ENCODE results near the gene TNFSF8. TPM values are rescaled to one million over a fixed set of nuclear protein-coding genes. Genes with fewer than 3 reads are reported as not detected.

The TNFSF8 gene
- total RNA-seq: 10 to 100 TPM; 43.5 to 45.3 TPM

DNA sequence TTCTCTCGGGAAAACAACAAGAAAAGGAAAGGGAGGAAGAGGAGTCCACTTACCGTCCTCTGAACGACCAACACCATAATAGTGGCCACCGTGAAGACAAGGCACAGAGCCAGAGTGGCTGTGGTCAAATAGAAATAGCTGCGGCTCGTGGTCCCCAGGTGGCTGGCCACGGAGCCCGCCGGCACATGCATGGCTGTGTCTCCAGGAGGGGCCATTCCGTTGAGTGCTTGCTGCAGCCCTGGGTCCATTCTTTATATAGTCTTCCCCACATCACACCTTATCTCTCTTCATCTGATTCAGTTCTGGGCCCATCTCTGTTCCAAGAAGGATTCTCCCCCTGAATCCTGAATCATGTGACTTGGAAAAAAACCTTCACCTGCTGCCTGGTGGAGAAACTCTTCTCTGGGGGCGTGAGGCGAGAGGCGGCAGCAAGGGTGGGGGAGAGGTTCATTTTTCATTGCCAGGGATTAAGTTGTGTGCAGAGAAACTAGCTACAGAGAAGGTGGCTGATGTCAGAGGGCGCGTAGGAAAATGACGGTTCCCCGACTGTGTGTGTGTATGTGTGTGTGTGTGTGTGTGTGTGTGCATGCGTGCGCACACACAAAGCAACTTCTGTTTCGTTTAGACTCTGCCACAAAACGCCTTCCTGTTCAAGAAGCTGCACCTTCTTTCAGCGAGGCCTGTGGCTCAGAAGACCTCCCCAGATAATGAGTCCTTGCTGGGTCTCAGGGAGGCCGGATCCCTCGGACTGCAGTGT is at the start of gene TNFSF8:
Gene TNFSF8 (minus strand): TSS at position 536 of the 757 bp plus-strand sequence. CDS start 288 bp downstream, at position 248.
- ChIA-PET POLR2A (interaction anchor here (0.6 to 1.2 kb wide), 6 partner anchors 9 to 1774 kb away, joined by 3 to 6 read pairs (median 3); no protein-coding TSS in a partner anchor), CTCF (interaction anchor here (0.9 to 2.0 kb wide), 6 partner anchors 11 to 248 kb away, joined by 3 to 12 read pairs (median 4); partner anchors contain the start of gene TEX48)

DNA sequence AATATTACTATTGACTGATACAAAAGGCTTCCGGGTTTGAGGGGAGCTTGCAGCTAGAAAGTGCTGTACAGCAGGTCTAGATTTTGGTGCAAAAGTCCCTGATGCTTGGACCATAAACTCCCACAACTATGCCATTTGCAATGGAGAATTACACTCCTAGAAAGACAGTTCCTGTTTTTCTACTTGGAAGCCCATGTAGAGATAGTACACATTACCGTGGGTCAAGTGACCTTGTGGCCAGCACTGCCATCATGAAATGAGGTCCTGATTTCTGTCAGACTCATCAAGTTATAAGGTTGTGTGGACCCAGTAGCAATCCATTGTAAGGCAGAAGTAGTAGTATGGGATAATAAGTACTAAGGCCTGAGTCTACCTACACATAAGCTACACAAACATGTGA is 42.8 kb upstream of the TNFSF8 start:
- CTCF ChIA-PET: interaction anchor here (0.8 kb wide), 1 partner anchor 41 kb away, joined by 3 read pairs; no protein-coding TSS in a partner anchor
- POLR2A ChIA-PET: no interaction called here

DNA sequence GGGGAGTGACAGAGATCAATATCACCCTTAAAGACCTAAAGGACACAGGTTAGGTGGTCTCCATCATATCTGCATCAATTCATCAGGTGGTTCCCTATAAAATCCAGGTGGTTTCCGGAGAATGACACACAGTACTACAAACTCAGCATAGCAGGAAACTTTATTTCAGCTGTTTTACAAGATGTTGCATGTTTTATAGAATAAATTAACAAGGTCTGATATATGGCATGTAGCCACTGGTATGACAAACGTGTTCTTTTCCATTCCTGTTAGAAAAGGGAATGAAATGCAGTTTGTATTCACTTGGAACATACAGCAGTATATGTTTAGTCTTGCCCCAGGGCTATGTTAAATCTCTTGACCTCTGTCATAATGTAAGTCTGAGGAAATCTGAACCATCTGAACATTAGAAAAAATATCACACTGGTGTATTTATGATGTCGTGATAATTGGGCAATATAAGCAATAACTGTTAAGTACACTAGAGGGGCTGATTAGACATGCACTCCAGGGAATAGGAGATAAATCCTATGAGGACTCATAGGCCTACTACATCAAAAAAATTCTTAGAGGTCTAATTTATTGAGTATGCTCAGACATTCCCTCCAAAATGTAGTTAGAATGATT is 42.2 kb upstream of the TNFSF8 start:
- CTCF ChIA-PET: interaction anchor here (1.6 kb wide), 1 partner anchor 11 kb away, joined by 3 read pairs; no protein-coding TSS in a partner anchor
- POLR2A ChIA-PET: no interaction called here

DNA sequence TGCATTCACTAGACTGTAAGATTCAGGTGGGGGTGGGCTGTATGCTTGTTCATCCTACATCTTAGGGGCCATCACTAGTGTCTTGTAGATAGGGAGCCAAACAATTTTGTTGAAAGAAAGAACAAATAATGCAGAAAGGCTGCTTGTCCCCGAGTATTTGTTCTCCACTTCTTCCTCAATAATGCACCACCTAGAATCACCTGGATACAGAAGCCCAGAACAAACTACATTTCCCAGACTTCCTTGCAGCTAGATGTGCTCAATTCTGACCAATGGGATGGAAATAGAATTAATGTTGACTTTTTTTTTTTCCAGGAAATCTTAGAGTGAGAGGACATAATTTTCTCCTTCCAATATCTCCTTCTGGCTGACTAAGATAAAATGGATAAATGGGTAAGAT is 38.9 kb upstream of the TNFSF8 start:
- ChIA-PET CTCF (no interaction called here), POLR2A (no interaction called here)

DNA sequence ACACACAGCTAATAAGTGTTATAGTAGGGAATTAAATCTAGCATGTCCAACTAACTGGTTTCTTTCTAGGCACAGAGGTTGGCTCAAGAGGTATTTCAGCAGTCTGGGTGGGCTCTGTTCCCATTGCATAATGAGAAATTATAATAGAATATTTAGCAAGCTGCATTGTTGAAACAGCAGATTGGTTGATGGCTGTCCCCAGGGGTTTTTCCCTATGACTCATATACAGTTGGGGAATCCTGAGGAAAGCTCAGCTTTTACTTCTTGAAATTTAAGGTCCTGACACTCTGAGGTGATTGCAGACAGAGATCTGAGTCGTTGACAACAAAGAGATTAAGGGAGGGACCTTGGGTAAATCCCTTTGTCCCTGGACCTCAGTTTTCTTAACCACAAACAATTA is 38.3 kb upstream of the TNFSF8 start:
- ChIA-PET POLR2A (no interaction called here), CTCF (no interaction called here)

DNA sequence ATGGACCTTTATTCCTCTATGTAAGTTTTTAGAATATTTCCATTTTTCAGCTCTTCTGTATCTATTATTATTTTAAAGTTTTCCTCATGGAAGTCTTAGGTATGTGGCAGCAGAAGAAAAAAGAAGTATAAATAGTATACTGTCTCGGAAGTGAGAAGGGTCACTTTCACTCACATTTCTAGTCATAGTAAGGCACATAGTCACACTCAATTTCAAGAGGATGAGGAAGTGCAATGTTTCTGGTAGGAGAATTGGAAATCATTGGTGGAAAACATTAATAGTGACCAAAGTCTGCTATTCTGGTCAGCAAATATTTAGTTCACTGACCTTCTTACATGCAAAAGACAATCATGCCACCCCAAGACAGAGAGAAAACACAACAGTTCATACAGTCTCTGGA is 35.2 kb upstream of the TNFSF8 start:
- ChIA-PET POLR2A (no interaction called here), CTCF (interaction anchor here (1.3 kb wide), 1 partner anchor 55 kb away, joined by 3 read pairs; no protein-coding TSS in a partner anchor)

GRCh38 chr9:114962809-114963208 is 32.4 kb upstream of the TNFSF8 start:
- ChIA-PET POLR2A (no interaction called here), CTCF (no interaction called here)

DNA sequence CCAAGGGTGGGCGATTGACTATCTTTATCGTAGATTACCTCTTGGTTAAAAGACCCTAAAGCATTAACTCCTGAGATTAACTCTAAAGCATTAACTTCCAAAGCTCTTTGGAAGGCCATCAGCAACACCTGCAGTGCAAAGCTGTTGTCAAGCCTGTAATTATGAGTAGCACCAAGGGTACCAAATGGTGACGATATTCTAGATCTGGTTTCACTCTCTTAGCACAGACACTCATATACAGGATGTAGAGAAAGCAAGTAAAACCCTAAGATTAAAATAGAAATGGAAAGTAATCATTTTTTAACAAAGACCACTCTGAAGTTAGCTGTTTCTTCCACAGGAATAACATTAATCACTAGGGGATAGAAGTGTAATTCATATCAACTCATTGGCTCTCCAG is 29.9 kb upstream of the TNFSF8 start:
- ChIA-PET CTCF (interaction anchor here (1.0 kb wide), 1 partner anchor 30 kb away, joined by 3 read pairs; the partner anchor contains the start of gene TNFSF8), POLR2A (interaction anchor here (1.0 kb wide), 1 partner anchor 29 kb away, joined by 3 read pairs; no protein-coding TSS in a partner anchor)

- CTCF ChIA-PET: interaction anchor here (0.8 kb wide), 1 partner anchor 31 kb away, joined by 3 read pairs; no protein-coding TSS in a partner anchor
- POLR2A ChIA-PET: no interaction called here
Measured at GRCh38 chr9:114958844-114959235, 28.4 kb upstream of the TNFSF8 start.

DNA sequence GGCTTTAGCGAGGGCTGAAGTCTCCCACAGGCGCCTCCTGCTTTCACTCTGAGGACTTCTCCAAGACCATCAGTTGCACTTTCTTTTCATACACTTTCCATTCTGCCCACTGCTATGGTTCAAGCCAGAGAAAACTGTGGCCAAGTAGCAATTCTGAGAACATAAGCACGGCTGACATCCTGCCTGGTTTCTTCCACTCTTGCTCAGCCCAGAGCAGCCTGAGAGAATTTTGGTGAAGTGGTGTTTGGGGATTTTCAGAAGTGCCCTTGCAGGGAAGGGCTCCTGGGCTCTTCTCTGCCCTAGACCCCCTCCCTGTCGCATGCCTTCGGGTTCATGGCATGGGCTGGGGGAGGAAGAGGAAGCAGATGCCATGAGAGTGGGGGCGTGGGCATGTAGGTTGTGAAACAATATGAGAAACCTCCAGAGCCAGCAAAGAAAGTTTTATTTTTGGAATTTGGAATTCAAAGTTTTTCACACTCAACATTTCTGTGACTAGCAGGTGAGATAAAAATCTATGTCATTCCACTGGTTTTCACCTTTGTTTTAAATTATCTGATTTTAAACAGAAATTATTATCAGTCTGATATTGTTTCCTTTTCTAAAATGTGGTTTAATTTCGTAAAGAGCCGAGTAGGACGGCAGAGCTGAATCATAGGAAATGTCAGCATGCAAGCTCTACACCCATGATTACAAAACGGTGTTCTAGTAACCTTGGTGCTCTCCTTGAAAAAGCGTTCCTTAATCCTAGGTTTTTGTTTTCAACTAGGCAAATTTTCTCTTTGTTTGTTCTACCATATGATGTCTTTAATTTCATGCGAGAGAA is 27.8 kb upstream of the TNFSF8 start:
- ChIA-PET POLR2A (no interaction called here), CTCF (interaction anchor here (0.8 to 1.3 kb wide), 2 partner anchors 21 to 32 kb away, joined by 3 read pairs; no protein-coding TSS in a partner anchor)

GRCh38 chr9:114957558-114957957 is 27.2 kb upstream of the TNFSF8 start:
- CTCF ChIA-PET: interaction anchor here (1.3 kb wide), 1 partner anchor 20 kb away, joined by 3 read pairs; no protein-coding TSS in a partner anchor

DNA sequence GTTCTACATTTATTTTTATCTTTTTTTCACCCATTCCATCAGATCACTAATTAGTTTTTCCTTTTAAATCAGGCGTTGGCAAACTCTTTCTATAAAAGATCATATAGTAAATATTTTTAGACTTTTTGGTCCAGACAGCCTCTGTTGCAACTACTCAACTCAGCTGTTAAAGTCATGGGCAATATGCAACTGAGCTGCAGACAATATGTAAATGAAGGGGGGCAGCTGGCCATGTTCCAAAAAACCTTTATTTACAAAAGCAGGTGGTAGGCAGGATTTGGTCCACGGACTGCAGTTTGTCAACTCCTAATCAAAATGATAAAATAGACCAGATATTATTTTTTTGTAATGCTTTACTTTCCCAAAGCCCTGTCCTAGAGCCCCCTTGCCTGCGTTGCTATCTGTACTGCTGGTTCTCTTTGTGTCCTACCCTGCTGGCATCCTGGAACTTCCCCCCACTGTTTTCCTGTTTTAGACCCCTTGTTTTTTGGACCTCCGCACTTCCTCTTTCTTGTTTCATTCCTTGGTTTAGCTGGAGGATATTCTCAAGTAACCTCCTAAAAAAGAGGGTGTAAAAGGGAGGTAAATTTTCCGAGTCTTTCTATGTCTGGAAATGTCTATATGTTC is 24.7 kb upstream of the TNFSF8 start:
- ChIA-PET POLR2A (no interaction called here), CTCF (interaction anchor here (0.5 kb wide), 1 partner anchor 11 kb away, joined by 4 read pairs; no protein-coding TSS in a partner anchor)

More at GRCh38 chr9:114957558-114957957, 27.2 kb upstream of the TNFSF8 start:
- POLR2A ChIA-PET: no interaction called here

GRCh38 chr9:114953959-114954358 is 23.6 kb upstream of the TNFSF8 start:
- ChIA-PET CTCF (no interaction called here), POLR2A (no interaction called here)

DNA sequence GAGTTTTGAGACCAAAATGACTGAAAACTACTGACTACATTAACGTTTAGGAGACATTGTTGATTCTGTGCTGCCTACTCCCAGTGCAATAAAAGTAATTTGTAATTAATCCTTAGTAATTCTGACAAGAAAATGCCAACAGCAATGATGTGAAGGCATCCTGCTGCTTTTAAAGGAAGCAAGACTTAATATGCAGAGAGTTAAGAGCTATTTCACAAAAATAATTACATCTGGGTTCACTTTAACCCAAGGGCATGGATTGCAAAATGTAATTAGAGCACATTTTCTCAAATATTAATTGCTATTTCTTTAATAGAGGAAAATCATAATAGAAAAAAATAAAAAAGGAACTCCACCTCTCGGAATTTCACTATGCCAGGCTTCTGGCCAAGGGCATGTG is 22.7 kb upstream of the TNFSF8 start:
- POLR2A ChIA-PET: no interaction called here
- CTCF ChIA-PET: no interaction called here

DNA sequence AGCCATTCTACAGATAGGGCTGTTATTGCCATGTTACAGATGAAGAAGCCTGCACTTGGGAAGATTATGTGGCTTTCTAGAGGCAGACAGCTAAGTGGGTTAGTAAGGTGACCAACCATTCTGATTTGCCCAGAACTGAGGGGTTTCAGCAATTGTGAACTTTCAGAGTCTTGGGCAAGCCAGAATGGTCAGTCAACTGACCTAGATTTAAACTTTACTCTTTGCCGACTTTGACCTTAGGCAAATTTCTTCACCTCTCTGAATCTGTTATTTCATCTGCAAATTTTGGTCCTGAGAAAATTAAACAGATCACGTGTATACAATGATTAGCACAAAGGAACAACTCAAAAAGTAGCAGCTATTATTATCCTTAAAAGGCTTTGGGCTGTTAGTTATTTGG is 20.4 kb upstream of the TNFSF8 start:
- ChIA-PET POLR2A (interaction anchor here (0.6 kb wide), 1 partner anchor 20 kb away, joined by 3 read pairs; no protein-coding TSS in a partner anchor), CTCF (no interaction called here)

DNA sequence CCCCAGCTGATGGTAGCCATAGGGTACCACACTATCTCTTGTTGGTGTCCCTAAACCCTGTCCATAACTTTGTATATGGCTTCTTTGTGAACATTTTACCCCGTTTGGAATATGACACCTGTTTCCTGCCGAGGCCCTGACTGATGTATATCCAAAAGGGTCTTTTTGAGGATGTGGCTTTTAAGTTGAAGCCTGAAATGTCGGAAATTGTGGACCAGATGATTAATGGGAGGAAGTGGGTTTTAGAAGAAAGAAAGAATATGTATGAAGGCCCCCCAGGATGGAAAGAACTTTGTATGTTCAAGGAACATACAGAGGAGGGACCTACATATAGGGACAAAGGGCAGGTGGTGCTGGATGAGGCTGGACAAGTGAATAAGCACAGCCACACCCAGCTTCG is 16.7 kb upstream of the TNFSF8 start:
- POLR2A ChIA-PET: no interaction called here

DNA sequence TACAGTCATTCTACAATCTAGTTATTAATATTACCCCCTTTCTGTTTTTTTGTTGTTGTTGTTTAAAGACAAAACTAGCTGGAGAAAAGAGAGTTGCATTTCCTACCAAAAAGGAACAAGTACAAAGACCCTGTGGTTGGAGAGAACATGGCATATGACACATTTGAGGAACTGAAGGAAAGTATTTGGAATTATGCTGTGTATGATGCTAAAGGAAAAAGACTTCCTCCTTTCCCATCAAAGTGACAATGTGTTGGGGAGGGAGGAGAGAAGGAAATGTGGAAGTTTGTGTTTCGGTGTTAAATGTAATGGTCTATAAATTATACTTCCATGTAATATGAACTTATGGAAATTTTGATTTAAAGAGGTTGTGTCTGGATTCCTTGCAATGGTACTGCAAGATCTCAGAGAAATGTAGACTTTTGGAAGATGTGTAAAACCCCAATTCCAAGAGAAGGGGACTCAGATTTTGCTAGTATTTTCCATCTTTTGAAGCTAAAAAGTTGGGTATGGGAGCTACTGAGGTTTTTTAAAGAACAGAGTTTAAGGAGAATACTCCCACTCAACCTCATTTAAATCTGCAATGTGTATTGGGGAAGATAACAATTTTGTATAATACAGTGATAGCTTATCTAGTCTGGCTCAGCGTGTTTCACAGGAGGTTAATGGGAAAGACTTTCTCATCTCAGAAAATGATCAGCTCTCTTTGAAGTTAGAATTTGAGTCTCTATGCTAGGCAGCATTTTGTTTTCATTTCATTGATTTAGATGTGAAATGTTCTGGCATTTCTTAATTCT is 15.4 kb upstream of the TNFSF8 start:
- CTCF ChIA-PET: interaction anchor here (1.8 kb wide), 2 partner anchors 14 to 18 kb away, joined by 4 to 5 read pairs; no protein-coding TSS in a partner anchor

More for the DNA sequence above, 16.7 kb upstream of the TNFSF8 start:
- CTCF ChIA-PET: no interaction called here

DNA sequence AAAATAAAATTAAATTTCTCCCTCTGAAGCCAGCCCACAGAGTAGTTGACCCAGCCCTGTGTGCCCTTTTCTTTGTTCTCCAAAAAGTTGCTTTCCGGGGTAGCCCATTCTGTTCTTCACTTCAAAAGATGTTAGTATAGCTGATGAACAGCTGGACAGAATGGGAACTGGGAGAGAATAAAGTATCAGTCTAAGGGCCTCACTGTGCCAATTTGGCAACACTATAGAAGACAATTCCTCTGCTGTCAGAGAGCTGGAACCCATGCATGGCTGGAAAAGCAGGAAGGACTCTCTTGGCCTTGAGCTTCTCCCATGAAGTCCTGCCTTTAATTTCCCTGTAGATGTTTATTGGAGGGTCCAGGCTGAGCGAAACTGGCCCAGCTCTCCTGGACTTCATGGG is 11.0 kb upstream of the TNFSF8 start:
- ChIA-PET CTCF (interaction anchor here (1.1 kb wide), 1 partner anchor 43 kb away, joined by 3 read pairs; no protein-coding TSS in a partner anchor), POLR2A (no interaction called here)

More for the DNA sequence above, 15.4 kb upstream of the TNFSF8 start:
- POLR2A ChIA-PET: no interaction called here
